Measurements from ENCODE around the gene IGSF9B. TPM values are rescaled to one million over a fixed set of nuclear protein-coding genes. Genes with fewer than 3 reads are reported as not detected.

IGSF9B gene
- total and polyA plus RNA-seq, 11 donors = 14.6 to 78.5 (median 38.3) TPM

DNA sequence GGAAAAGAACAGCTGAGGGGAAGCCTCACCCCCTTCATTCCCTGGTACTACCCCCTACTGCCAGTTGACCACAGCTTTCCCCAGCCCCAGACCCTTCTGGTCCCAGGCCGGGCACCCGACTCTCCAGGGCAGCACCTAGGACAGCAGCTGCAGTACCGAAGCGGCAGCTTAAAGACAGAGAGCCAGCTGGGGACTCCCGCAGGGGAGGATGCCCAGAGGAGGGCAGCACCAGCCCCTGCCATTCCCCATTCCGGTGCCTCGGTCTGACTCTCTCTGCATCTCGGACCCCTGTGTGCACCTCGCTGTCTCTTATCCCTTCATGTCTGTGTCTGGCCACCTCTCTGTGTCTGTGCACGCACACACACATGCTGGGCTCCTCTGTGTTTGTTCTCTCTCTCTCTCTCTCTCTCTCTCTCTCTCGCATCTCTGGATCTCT, 9.4 kb downstream of the IGSF9B start:
- TF ChIP-seq, protein P1, sequence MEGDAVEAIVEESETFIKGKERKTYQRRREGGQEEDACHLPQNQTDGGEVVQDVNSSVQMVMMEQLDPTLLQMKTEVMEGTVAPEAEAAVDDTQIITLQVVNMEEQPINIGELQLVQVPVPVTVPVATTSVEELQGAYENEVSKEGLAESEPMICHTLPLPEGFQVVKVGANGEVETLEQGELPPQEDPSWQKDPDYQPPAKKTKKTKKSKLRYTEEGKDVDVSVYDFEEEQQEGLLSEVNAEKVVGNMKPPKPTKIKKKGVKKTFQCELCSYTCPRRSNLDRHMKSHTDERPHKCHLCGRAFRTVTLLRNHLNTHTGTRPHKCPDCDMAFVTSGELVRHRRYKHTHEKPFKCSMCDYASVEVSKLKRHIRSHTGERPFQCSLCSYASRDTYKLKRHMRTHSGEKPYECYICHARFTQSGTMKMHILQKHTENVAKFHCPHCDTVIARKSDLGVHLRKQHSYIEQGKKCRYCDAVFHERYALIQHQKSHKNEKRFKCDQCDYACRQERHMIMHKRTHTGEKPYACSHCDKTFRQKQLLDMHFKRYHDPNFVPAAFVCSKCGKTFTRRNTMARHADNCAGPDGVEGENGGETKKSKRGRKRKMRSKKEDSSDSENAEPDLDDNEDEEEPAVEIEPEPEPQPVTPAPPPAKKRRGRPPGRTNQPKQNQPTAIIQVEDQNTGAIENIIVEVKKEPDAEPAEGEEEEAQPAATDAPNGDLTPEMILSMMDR (IDR thresholded peaks at IDR 0.05) = peak in 11 of 12 donors; percentile 23 to 64 (median 47)
- TF ChIP-seq POLR2A (IDR thresholded peaks at IDR 0.05) = no peak
- Histone ChIP-seq H3K27me3 (no peaks in the 10 kb centered on the region), H3K9me3 (no peaks in the 10 kb centered on the region), H3K4me1 (peaks cover 14 to 86% (median 70%) of the 10 kb centered on the region in 12 donors), H3K36me3 (peaks cover 0 to 18% (median 6%) of the 10 kb centered on the region in 9 donors), H3K4me3 (peak overlapping the region in 6 of 12 donors; percentile 11 to 42 (median 20)), H3K27ac (peak overlapping the region in 10 of 12 donors; percentile 27 to 98 (median 77))
- WGBS, 4 donors = 8 to 17% (median 12%) methylated on average over 11 of the region's 11 CpGs
- ATAC-seq = peak; percentile 26 to 51 (median 43)
- intact Hi-C loops (cut with DNase I) = loop anchor here in 2 of 10 donors (5.0 kb wide), 2 partner anchors 90 to 100 kb away; no protein-coding TSS in a partner anchor
- DNase-seq = peak; percentile 64 to 70 (median 67)

DNA sequence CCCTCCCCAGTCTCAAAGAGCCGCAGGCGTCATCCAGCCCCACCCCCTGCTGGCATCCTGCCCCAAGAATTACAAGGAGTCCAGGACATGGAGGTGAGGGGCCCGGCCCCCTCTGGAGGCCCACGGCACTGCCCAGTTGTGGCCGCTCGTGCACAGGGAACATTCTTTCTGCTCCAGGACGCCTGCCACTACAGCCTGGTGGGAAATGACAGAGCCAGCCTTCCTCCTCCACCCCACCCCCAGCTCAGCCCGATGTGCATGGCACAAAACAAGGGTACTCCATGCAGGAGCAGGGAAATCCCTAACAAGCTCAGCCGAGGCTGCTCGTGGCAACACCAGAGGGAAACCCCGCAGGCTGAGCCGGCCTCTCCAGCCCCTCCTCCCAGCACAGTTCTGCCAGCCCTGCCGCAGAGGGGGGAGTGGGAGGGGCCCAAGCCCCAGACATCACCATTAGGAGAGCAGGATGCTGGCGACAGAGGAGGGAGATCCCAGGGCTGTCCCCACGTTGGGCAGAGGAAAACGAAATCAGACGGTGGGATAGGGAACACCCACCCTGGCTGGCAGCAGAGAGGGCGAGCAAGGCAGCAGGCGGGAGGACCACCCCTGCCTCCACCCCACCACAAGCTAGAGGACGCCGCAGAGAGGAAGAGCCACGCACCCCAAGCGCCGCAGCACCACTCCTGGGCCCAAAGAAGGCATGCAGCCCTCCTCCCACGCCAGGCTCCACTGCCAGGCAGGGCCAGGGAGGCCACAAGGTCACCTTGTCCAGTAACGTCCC, 10.0 kb downstream of the IGSF9B start:
- Histone ChIP-seq H3K36me3 (peaks cover 0 to 19% (median 6%) of the 10 kb centered on the region in 9 donors), H3K27me3 (no peaks in the 10 kb centered on the region), H3K4me1 (peaks cover 14 to 79% (median 65%) of the 10 kb centered on the region in 12 donors), H3K27ac (peak overlapping the region in 10 of 12 donors; percentile 27 to 98 (median 75)), H3K9me3 (no peaks in the 10 kb centered on the region), H3K4me3 (peak overlapping the region in 7 of 12 donors; percentile 1 to 42 (median 19))
- TF ChIP-seq, protein P1 (IDR thresholded peaks at IDR 0.05) = no peak
- no peak for TF ChIP-seq POLR2A (IDR thresholded peaks at IDR 0.05)
- intact Hi-C loops (cut with DNase I) = loop anchor here in 2 of 10 donors (5.0 kb wide), 2 partner anchors 91 to 101 kb away; no protein-coding TSS in a partner anchor
- peak in 3 of 4 donors; percentile 3 to 10 (median 4) for ATAC-seq
- WGBS, 4 donors = 7 to 13% (median 9%) methylated on average over 20 to 26 of the region's 26 CpGs
- DNase-seq = peak; percentile 57 to 72 (median 65)

DNA sequence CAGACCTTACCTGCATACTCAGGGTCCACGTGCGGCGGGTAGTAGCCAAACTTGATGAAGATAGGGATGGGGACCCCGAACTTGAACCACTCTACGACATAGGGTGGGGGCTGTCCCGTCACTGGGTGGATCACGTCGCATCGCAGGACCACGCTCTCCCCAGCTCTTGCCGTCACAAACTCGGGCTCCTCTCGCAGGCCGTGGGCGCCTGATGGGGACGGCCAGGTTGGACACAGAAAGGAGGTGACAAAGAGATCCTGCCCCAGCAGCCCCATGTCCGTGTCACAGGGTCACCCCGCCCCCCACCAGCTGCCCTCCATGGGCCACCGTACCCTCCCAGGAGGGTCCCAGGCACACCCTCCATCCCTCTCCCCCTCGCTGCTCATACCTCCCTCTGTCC, 10.7 kb downstream of the IGSF9B start:
- intact Hi-C loops (cut with DNase I) = loop anchor here in 2 of 10 donors (5.0 kb wide), 2 partner anchors 91 to 101 kb away; no protein-coding TSS in a partner anchor
- Histone ChIP-seq H3K36me3 (peaks cover 0 to 24% (median 6%) of the 10 kb centered on the region in 9 donors), H3K9me3 (no peaks in the 10 kb centered on the region), H3K27ac (peak overlapping the region; percentile 2 to 98 (median 75)), H3K27me3 (no peaks in the 10 kb centered on the region), H3K4me3 (peak overlapping the region in 7 of 12 donors; percentile 11 to 42 (median 22)), H3K4me1 (peaks cover 14 to 73% (median 59%) of the 10 kb centered on the region in 12 donors)
- TF ChIP-seq, protein P1 (IDR thresholded peaks at IDR 0.05) = no peak
- no peak for TF ChIP-seq POLR2A (IDR thresholded peaks at IDR 0.05)
- 57 to 67% (median 61%) methylated on average over 13 to 20 of the region's 20 CpGs for WGBS, 4 donors
- DNase-seq = no peak
- ATAC-seq = no peak

Data from heart left ventricle (tissue), 16 donors.